ENCODE measurements around the gene GSK3A. TPM values are rescaled to one million over a fixed set of nuclear protein-coding genes. Genes with fewer than 3 reads are reported as not detected.

Gene GSK3A
- total and polyA plus RNA-seq, 9 of the 15 experiments (the other 6 are each of a cell fraction or from before 2014, with no cell fraction given): 0.62 to 90.7 (median 33.3) TPM

GRCh38 chr19:42272535-42272897, 30.1 kb upstream of the GSK3A start:
- 98% methylated on average over 9 of the region's 9 CpGs for WGBS (ENCODE audit: insufficient coverage, low coverage, missing lambda C conversion rate)
- peaks cover 32% of the 10 kb centered on the region for H3K79me2 ChIP-seq (ENCODE audit: control insufficient read depth, insufficient read depth, low read length)
- H4K20me1 ChIP-seq (replicated peaks; ENCODE audit: control insufficient read depth, insufficient read depth, low read length): no peaks in the 10 kb centered on the region
- CTCF ChIA-PET (ENCODE audit: low intra/inter-chr PET ratio): no interaction called here
- H2AFZ ChIP-seq (ENCODE audit: low read depth, low read length): no peak overlapping the region
- H3K27me3 ChIP-seq (ENCODE audit: control insufficient read depth in 2 of 2, insufficient read depth in 2 of 2, low read length in 2 of 2): no peaks in the 10 kb centered on the region
- H3K4me1 ChIP-seq (replicated peaks in 1 of 2; ENCODE audit: control insufficient read depth in 2 of 2, insufficient read depth in 2 of 2, low read length in 2 of 2): peaks cover 15 to 50% of the 10 kb centered on the region in 2 experiments
- H3K27ac ChIP-seq (ENCODE audit: extremely low read depth, low read depth, low read length): no peak overlapping the region
- ATAC-seq (no peak), DNase-seq (ENCODE audit: extremely low read depth in 1 of 4, low spot score in 3 of 4) (no peak), FAIRE-seq (no peak)
- H3K36me3 ChIP-seq (ENCODE audit: control insufficient read depth, insufficient read depth, low read length): peaks cover 57% of the 10 kb centered on the region
- no peaks in the 10 kb centered on the region for H3K9me3 ChIP-seq (replicated peaks; ENCODE audit: control insufficient read depth, insufficient read depth, low read depth, low read length)
- no TSS peak for BruUV-seq (replicated peaks)
- H3K9me1 ChIP-seq (ENCODE audit: control insufficient read depth, insufficient read depth, low read length): no peaks in the 10 kb centered on the region
- in situ Hi-C loops (cut with MboI) (no loop called here), intact Hi-C loops (cut with micrococcal nuclease) (no loop called here)
- TF ChIP-seq SRSF9 (IDR thresholded peaks at IDR 0.05; ENCODE audit: borderline replicate concordance, low read depth, low read length) (no peak), RBFOX2 (IDR thresholded peaks at IDR 0.05; ENCODE audit: low read depth, low read length) (peak; percentile 52; the same call in 1 of the 2 replicates)
- no peak overlapping the region for H3K9ac ChIP-seq (ENCODE audit: insufficient read depth in 1 of 2, low read depth in 2 of 2, low read length in 2 of 2)
- H3K4me3 ChIP-seq: no peak overlapping the region
- POLR2A ChIA-PET: interaction anchor here (0.7 to 0.9 kb wide), 2 partner anchors 10 to 31 kb away, joined by 3 read pairs; no protein-coding TSS in a partner anchor
- no peak overlapping the region for H3K4me2 ChIP-seq (ENCODE audit: insufficient read depth, low read length)

GRCh38 chr19:42271861-42272534, 29.6 kb upstream of the GSK3A start:
- Histone ChIP-seq H3K4me3 (no peak overlapping the region), H3K79me2 (ENCODE audit: control insufficient read depth, insufficient read depth, low read length) (peaks cover 32% of the 10 kb centered on the region), H3K9me3 (replicated peaks; ENCODE audit: control insufficient read depth, insufficient read depth, low read depth, low read length) (no peaks in the 10 kb centered on the region), H3K4me1 (replicated peaks in 1 of 2; ENCODE audit: control insufficient read depth in 2 of 2, insufficient read depth in 2 of 2, low read length in 2 of 2) (peaks cover 17 to 55% of the 10 kb centered on the region in 2 experiments), H4K20me1 (replicated peaks; ENCODE audit: control insufficient read depth, insufficient read depth, low read length) (no peaks in the 10 kb centered on the region), H3K9me1 (ENCODE audit: control insufficient read depth, insufficient read depth, low read length) (no peaks in the 10 kb centered on the region), H3K27me3 (ENCODE audit: control insufficient read depth in 2 of 2, insufficient read depth in 2 of 2, low read length in 2 of 2) (no peaks in the 10 kb centered on the region), H3K27ac (ENCODE audit: extremely low read depth, low read depth, low read length) (no peak overlapping the region), H3K9ac (ENCODE audit: insufficient read depth in 1 of 2, low read depth in 2 of 2, low read length in 2 of 2) (no peak overlapping the region), H3K4me2 (ENCODE audit: insufficient read depth, low read length) (no peak overlapping the region), H2AFZ (ENCODE audit: low read depth, low read length) (no peak overlapping the region), H3K36me3 (ENCODE audit: control insufficient read depth, insufficient read depth, low read length) (peaks cover 55% of the 10 kb centered on the region)
- ChIA-PET CTCF (ENCODE audit: low intra/inter-chr PET ratio) (no interaction called here), POLR2A (interaction anchor here (0.9 to 2.9 kb wide), 2 partner anchors 8 to 9 kb away, joined by 3 to 16 read pairs; no protein-coding TSS in a partner anchor)
- no peak for DNase-seq (ENCODE audit: extremely low read depth in 1 of 4, low spot score in 3 of 4)
- in situ Hi-C loops (cut with MboI): no loop called here
- intact Hi-C loops (cut with micrococcal nuclease): no loop called here
- no peak for FAIRE-seq
- WGBS (ENCODE audit: insufficient coverage, low coverage, missing lambda C conversion rate): 93% methylated on average over 25 of the region's 35 CpGs
- TF ChIP-seq, protein P1, sequence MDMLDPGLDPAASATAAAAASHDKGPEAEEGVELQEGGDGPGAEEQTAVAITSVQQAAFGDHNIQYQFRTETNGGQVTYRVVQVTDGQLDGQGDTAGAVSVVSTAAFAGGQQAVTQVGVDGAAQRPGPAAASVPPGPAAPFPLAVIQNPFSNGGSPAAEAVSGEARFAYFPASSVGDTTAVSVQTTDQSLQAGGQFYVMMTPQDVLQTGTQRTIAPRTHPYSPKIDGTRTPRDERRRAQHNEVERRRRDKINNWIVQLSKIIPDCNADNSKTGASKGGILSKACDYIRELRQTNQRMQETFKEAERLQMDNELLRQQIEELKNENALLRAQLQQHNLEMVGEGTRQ (CRISPR knock-in tag; IDR thresholded peaks at IDR 0.05): no peak
- no peak for TF ChIP-seq MAZ (CRISPR knock-in tag; conservative IDR thresholded peaks at IDR 0.05 in 1 of 2, IDR thresholded peaks at IDR 0.05 in 1 of 2)
- TF ChIP-seq ZNF592 (IDR thresholded peaks at IDR 0.05): no peak
- no TSS peak for BruUV-seq (replicated peaks)
- no peak for ATAC-seq
